Stimulated activated CD4-positive, alpha-beta T cell treated with anti-CD3 and anti-CD28 coated beads, TNF-alpha, amount 100 ng/mL, for 24 hours (primary cell): ENCODE measurements around the gene ZDBF2.
"Not testable (repeated sequence)": the region's sequence is repeated elsewhere in the genome, so short reads cannot be mapped to it uniquely, and the experiment has no call there.

ENCODE experiments used
- DNase-seq, 3 experiments: peaks; one replicate each; pipeline ENCODE4 v3.0.0-alpha.2; 2020; ENCODE audit warnings: low read depth in 3 of 3

ZDBF2 gene

DNA sequence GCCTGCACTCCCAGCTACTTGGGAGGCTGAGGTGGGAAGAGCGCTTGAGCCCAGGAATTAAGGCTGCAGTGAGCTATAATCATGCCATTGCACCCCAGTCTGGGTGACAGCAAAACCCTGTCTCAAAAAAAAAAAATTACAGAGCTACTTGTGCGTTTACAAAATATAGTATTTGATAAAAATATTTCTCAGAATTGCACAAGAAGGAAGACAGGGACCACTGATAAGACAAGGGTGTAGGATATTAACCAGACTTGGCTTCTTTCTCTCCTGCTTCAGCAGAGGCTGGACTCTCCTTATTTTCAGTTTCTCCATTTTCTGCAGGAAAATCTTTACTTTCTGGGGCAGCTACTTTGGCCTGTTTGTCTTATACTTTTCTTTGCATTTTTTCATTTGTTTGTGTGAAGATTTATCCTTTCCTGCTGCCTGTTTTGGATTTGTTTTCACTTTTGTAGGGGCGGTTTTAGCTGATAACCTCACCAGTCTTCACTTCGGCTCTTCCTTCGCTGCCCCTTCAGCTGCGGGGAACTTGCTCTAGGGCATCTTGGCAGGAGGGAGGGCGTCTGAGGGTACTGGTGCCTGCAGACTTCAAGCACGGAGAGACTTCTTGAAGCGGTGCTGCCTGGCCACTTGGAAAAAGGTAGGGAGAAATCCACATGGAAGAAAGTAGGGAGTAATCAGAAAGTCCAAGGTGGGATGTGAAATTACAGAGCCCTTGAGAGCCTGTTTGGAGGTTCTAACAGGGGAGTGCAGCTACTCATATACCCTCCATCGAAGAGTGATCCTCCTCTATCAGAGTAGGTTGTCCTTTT is 14.9 kb upstream of the ZDBF2 start:
- no peak for DNase-seq

DNA sequence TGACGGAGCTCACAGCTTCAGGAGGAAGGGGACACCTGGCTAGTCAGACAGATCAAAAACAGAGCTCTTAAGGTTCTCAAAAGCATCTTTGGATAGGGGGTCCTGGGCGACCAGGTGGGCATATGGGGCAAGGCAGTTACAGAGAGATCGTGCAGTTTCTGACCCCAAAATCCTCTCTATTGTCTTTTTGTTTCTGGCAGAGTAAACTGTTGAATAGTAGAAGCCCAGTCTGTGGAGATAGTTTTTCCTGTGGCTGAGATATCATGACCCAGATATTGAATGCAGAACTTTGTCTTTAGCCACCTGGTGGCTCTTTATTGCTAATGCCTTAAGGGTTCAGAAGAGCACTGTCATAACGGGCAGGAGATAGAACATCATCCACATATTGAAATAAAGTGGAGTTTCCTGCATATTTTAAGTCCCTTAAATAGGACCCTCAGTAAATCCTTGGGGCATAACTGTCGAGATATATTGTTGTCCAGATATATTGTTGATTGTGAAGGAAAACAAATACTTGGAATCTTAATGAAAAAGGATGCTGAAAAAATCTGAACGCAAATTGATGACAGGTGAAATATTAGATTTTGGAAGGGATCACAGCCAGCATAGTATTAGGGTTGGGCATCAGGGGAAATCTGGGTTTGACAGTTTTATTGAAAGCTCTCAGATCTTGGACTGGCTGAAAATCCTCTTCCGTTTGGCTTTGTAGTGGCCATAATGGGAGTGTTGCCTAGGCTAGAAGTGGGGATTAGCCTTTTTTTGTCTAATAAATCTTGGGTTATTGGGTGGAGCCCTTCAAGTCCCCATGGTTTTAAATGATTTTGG is 14.1 kb upstream of the ZDBF2 start:
- DNase-seq = no peak

DNA sequence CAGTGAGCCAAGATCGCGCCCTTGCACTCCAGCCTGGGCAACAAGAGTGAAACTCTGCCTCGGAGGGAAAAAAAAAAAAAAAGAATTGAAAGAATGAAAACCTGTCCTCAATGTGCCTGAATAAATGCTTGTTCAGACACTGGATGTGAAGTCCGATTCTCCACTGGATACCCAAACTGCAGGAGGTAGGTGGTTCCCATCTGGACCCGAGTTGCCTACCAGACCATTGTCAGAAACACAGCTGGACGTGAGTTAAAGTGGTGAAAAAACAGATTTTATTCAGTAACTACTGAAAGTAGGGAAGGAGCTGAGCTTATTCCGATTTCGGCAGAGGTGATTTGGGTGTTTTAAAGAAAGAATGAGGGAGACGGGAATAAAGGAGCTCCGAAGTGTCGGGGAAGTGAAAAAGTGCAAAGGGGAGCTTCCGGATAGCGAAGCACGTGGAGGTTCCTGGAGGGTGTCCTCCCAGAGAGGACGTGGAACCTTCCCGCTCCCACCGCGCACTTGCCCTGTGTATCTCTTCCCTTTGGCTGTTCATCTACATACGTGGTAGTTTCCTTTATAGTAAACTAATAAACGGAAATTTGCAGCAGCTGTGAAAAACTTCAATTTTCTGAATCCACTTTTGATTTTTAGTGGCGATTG is 10.4 kb upstream of the ZDBF2 start:
- DNase-seq = no peak

DNA sequence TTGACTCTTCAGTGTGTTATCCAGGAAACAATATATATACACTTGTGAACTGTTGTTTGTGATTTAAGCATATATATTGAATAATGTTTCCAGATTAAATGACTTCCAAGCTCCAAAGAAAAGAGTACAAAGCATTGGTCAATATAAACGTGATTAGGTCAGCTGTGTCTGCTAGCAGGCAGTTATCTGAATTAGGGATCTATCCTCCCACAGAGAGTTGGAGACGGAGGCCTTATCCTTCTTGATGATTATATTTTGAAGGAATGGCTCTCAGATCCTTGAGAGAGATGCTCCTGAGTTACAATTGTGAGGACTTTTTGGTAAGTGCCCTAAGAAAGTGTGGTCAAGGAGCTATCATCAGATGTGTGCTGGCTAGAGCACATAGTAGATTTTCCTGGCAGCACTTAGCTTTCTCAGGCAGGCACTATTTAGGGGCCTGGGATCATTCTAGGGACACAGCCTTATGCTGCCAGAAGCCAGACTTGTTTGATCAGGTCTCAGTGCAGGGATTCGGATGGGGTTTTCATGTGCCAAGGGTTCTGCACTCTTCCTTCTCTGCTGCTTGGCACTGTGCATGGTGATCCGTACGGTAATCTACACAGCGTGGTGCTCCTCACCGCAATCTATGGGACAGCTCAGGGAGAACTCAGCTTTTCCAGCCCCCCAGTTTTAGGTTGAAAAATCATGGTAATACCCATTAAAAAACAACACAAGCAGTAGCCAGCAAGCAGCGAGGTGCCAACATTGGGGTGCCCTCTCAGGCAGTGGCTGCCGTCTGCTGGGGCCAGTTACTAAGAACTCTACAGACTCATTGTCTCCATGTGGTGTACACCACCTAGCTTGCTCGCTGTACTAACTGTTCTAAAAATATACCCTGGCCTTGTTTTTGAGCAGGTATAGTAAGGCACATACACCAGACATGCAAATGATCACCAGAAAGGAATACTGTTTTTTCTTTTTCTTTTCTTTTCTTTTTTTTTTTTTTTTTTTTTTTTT is 8.0 kb upstream of the ZDBF2 start:
- no peak for DNase-seq

DNA sequence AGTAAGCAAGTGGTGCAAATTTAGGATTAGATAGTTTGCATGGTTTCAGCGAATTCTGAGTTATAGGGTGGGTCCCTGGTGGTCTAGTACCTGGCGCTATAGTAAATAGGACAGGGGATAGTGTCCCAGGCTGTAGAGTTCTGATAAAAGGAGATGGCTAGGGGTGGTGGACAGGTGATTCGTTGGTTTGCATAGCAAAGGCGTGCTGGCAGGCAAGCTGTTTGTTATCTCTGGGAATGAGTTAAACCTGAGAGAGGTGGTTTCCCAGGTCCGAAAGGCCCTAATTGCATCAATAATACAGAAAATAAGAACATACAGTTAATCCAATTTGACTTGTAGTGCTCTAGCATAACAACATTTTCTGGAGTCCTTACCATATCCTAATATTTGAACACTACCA is 6.9 kb upstream of the ZDBF2 start:
- DNase-seq = no peak

DNA sequence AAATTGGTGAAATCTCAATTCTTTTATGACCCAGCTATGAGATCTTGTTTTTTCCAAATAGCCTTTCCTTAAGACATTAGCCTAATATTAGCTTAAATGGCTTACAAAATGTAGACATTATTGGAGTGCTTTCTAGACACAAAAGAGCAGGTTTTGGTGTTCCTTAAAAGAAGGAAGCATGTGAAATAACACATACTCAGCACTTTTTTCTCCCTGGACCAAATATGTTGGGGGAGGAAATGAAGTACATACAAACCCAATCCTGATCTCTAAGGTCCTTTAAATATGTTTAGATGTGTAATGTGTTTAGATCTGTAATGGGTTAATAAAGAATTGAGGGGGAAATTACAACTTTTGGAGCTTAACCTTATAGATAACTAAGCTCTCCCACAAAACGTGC is 3.4 kb upstream of the ZDBF2 start:
- DNase-seq = no peak

DNA sequence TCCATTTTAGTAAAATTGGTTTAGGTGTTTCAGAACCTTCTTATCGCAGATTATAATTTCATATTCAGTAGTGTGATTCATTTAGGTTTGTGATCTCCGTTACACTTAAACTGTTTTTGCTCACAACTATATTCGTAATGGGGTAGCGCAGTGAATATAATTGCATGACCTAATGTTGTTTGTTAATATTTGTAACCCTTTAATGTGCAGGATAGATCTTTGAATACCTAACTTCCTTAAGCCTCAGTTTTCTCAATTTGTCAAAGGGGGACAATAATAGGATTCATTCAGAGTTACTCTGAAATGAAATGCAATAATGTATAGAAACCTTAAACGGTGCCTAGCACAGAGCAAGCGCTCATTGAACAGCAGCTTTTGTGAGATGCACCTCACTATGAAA is 558 bp upstream of the ZDBF2 start:
- DNase-seq = no peak

DNA sequence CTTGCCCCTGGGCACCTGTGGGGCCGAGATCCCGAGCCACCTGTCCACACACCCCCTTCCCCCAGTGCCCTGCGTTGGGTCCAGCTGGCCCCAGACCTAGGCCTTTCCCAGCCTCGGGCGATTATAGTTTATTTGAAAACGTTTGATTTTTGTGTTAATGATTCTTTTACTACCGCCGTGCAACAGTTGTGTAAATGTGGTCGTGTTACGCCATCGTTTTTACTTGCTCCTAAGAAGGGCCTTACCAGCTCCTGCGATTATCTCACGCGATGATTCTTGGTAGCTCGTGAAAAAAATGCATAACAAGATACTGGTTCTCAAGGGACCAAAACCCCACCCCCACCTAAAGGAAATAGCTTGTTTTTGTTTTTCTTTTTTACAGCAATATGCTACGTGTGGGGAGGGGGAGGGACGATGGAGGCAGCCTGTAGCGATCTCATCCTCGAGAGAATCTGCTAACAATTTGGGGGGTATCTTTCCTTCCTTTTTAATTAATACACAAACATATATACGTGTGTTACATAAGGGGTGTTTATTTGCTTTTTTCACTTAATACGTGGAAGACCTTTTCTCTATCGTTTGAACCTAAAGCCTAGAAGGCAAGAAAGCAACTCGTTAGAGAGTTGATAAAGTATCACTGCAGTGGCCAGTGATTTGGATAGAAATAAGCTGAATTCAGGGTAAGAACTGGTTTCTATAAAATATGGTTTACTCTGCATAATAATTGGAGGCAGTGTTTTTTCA is 1.0 kb downstream of the ZDBF2 start:
- no peak for DNase-seq

DNA sequence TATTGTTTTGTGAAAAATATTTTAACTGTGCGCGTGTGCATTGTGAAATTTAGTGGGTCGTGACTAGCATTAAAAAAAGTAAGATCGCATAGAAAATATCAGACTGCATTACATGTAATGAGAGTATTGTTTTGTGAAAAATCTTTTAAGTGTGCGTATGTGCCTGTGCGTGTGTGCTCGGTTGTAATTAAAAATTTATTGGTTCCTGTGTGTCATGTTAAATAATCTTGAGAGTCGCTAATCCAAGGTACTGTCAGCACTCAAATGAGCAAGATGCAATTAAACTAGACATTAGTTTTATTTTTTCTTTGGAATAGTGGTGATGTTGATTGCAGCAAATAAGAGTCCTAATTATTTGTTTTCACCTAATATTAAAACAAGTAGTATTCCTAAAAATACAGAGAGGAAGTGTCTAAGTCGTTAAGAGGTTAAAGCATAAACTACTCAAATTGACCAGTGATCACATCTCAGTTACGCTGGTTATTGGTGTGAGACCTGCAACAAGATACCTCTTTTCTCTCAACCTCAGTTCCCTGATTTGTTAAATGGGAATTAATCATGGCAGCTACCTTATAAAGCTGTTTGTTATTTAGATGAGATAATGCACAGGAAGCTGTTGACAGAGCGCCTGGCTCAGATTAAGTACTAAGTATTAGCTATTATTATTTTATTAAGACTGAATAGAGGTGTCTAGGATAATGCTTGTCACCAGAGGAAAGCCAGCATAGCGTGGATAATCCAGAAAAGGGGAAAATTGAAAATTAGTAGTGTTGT is 1.9 kb downstream of the ZDBF2 start:
- no peak for DNase-seq

DNA sequence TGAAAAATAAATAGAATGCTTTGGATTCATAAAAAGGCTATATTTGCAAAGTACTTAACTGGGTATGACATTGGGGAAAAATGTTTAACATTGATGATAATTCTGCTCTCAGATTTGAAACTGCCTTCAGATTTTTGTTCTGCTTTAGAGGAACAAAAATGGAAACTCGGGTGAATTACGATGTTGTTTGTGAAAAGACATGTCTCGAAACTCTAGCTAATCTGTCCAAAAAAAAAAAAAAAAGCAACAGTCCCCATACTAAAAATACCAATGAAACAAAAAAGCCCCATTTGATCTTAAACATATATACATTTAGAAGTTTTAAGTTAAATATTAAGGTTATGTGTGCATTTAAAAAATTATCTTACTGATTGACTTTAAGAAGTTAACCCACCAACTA is 3.0 kb downstream of the ZDBF2 start:
- DNase-seq = no peak

DNA sequence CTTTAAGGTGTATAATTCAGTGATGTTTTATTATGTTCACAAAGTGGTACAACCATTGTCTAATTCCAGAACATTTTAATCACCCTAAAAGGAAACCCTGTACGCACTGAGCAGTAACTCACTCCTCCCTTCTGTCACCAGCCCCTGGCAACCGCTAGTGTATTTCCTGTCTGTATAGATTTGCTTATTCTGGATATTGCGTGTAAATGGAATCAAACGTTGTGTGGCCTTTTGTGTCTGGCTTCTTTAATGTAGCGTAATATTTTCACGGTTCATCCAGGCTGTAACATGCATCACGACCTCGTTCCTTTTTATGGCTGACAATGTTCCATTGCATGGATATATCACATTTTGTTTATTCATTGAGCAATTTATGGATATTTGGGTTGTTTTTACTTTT is 8.3 kb downstream of the ZDBF2 start:
- no peak for DNase-seq

DNA sequence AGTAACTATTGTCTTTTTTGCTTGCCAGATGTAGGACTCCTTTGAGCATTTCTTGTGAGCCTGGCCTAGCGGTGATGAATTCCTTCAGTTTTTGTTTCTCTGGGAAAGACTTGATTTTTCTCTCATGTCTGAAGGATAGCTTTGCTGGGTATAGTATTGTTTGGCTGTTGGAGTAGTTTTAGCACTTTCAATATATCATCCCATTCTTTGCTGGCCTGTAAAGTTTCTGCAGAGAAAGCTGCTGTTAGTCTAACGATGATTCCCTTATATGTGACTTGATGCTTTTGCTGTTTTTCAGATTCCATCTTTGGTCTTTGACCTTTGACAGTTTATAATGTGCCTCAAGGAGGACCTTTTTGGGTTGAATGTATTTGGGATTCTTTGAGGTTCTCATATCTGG is 12.7 kb downstream of the ZDBF2 start:
- DNase-seq = no peak

DNA sequence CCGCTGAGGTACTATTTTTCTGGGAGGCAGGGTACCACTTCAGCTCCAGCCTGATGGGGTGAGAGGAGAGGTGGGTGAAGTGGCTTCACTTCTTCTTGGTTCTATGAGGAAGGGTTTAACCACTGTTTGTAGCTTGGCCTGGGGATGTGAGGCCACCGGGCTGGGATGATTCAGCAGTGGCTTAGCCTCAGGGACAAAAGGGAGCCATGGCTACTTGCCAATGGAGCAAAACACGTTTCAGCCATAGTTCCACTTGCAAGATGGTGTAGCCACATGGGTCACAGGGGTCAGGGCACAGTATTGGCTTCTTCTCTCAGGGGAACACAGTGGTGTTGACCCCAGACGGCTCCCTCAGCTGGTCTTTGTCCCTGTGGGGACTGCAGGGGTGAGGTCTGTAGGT is 14.9 kb downstream of the ZDBF2 start:
- no peak for DNase-seq

DNA sequence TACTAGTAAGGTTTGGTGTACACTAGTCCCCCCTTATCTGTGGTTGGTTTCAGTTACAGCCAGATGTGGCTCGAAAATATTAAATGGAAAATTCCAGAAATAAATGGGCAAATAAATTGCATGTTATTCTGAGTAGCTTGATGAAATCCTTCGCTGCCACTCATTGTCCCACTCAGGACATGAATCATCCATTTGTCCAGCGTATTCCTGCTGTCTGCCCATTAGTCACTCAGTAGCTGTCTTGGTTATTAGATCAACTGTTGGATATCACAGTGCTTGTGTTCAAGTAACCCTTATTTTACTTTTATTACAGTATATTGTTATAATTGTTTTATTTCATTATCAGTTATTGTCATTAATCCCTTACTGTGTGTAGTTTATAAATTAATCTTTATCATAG is 21.7 kb downstream of the ZDBF2 start:
- DNase-seq = no peak

DNA sequence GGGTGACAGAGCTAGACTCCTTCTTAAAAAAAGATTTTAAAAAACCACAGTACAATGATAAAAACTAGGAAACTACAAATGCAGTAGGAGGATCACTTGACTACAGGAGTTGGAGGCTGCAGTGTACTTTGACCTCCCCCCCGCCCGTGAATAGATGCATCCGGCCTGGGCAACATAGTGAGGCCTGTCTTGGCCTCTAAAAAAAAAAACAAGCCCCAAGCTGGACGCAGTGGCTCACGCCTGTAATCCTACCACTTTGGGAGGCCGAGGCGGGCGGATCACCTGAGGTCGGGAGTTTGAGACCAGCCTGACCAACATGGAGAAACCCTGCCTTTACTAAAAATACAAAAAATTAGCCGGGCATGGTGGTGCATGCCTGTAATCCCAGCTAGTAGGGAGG is 25.1 kb downstream of the ZDBF2 start:
- DNase-seq = not testable (repeated sequence)

DNA sequence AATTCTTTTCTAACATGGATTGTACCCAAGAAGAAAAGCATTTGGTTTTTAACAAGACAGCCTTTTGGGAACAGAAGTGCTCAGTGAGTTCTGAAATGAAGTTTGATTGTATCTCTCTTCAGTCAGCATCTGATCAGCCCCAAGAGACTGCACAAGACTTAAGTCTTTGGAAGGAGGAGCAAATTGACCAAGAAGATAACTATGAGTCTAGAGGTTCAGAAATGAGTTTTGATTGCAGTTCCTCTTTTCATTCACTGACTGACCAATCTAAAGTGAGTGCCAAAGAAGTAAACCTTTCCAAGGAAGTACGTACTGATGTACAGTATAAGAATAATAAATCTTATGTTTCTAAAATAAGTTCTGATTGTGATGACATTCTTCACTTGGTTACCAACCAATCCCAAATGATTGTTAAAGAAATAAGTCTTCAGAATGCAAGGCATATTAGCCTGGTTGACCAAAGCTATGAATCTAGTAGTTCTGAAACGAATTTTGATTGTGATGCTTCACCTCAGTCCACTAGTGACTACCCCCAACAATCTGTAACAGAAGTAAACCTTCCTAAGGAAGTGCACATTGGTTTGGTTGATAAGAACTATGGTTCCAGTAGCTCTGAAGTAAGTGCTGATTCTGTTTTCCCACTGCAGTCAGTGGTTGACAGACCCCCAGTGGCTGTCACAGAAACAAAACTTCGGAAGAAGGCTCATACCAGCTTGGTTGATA is 31.2 kb downstream of the ZDBF2 start:
- DNase-seq = no peak

DNA sequence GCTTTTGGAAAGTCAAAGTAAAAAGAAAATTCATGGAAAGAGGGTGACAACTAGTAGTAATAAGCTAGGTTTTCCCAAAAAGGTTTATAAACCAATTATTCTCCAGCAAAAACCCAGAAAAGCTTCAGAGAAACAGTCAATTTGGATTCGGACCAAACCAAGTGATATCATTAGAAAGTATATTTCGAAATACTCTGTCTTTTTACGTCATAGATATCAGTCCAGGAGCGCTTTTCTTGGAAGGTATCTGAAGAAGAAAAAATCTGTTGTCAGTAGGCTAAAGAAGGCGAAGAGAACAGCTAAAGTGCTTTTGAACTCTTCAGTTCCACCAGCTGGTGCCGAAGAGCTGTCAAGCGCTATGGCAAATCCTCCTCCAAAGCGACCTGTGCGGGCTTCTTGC is 36.6 kb downstream of the ZDBF2 start:
- no peak for DNase-seq

DNA sequence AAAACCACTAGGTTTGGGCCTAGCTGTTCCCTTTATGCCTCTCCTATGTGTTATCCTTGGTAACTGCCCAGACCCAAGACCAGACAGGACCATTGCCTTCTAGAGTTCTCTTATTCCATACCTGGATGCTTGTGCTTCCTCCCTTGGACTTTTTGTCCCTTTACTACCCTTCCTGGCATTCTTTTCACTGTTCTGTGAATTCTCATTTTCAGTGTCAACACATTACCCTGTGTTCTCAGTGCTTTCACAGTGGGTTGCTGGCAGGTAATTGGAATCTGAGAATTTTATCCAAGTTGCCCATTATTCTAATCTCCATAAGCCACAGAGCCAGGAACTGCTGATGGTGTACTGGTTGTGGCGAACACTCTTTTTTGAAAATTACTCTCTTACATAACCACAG is 41.7 kb downstream of the ZDBF2 start:
- DNase-seq = no peak

DNA sequence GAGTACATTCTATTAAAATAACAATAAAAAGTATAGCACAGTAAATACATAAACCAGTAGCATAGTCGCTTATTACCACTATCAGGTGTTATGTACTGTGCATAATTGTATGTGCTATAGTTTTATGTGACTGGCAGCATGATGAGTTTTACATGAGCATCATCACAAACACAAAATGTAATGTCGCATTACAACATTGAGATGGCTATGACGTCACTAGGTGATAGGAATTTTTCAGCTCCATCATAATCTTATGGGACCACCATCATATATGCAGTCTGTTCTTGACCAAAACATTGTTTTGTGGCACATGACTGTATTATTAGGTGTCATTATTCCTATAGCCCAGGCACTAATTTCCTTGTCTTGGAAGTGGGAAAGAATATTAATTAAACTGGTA is 48.6 kb downstream of the ZDBF2 start:
- DNase-seq = no peak
